GM23248 (cell line): Measurements from ENCODE around the gene TSPAN16. TPM values are rescaled to one million over a fixed set of nuclear protein-coding genes. Genes with fewer than 3 reads are reported as not detected.

Experiments used
- DNase-seq: peaks from one replicate; pipeline ENCODE4 v3.0.0-alpha.2; 2015
- H2AFZ ChIP-seq: fragments of 200-600 bp; sonication (generic); 2 replicates; pipeline ENCODE4 v1.6.1; 2016; ENCODE audit warnings: antibody characterized with exemption
- H3F3A ChIP-seq: fragments of 200-600 bp; sonication (generic); 2 replicates; pipeline ENCODE4 v1.6.1; 2016; ENCODE audit warnings: mild to moderate bottlenecking, antibody characterized with exemption, mixed run types; ENCODE audit not compliant: insufficient read depth
- H3K27ac ChIP-seq: fragments of 200-600 bp; sonication (generic); 2 replicates; pipeline ENCODE4 v1.5.1; 2016; ENCODE audit warnings: mild to moderate bottlenecking
- H3K27me3 ChIP-seq: fragments of 200-600 bp; sonication (generic); replicated peaks from 2 replicates; pipeline ENCODE4 v1.6.1; 2016; ENCODE audit warnings: mild to moderate bottlenecking; ENCODE audit not compliant: insufficient read depth
- H3K36me3 ChIP-seq: fragments of 200-600 bp; sonication (generic); 2 replicates; pipeline ENCODE4 v1.6.1; 2016; ENCODE audit warnings: low read depth, mild to moderate bottlenecking
- H3K4me1 ChIP-seq: fragments of 200-600 bp; sonication (generic); 2 replicates; pipeline ENCODE4 v1.6.1; 2016; ENCODE audit warnings: mild to moderate bottlenecking; ENCODE audit not compliant: insufficient read depth
- H3K4me2 ChIP-seq: fragments of 200-600 bp; sonication (generic); one replicate; pipeline ENCODE4 v1.6.1; 2016; ENCODE audit warnings: mild to moderate bottlenecking; ENCODE audit not compliant: unreplicated experiment
- H3K4me3 ChIP-seq: fragments of 200-600 bp; sonication (generic); 2 replicates; pipeline ENCODE4 v1.5.1; 2016; ENCODE audit warnings: mild to moderate bottlenecking
- H3K79me2 ChIP-seq: fragments of 200-600 bp; sonication (generic); 2 replicates; pipeline ENCODE4 v1.6.1; 2016; ENCODE audit warnings: mild to moderate bottlenecking; ENCODE audit not compliant: insufficient read depth
- H3K9ac ChIP-seq: fragments of 200-600 bp; sonication (generic); 2 replicates; pipeline ENCODE4 v1.6.1; 2016; ENCODE audit warnings: mild to moderate bottlenecking
- H3K9me2 ChIP-seq: fragments of 200-600 bp; sonication (generic); 2 replicates; pipeline ENCODE4 v1.6.1; 2016; ENCODE audit warnings: mixed run types, mild to moderate bottlenecking, moderate library complexity; ENCODE audit not compliant: insufficient read depth
- H3K9me3 ChIP-seq: fragments of 200-600 bp; sonication (generic); one replicate; pipeline ENCODE4 v1.6.1; 2017; ENCODE audit warnings: low read depth
- H4K20me1 ChIP-seq: fragments of 200-600 bp; sonication (generic); 2 replicates; pipeline ENCODE4 v1.6.0; 2016; ENCODE audit not compliant: insufficient read depth
- EZH2 ChIP-seq: fragments of 200-600 bp; sonication (generic); IDR thresholded peaks from 2 replicates; pipeline ENCODE4 v1.6.1; 2018; ENCODE audit warnings: antibody characterized with exemption, mild to moderate bottlenecking; ENCODE audit not compliant: insufficient read depth, poor library complexity, severe bottlenecking
- EZH2phosphoT487 ChIP-seq: fragments of 200-600 bp; sonication (generic); IDR thresholded peaks from 2 replicates; pipeline ENCODE4 v1.6.1; 2018; ENCODE audit warnings: antibody characterized with exemption, moderate library complexity, mild to moderate bottlenecking, low read depth; ENCODE audit not compliant: insufficient read depth
- WGBS, 2 experiments: methylation state at CpG; one replicate each; pipeline ENCODE4 v1.1.6; 2015 to 2017; ENCODE audit warnings: low lambda C conversion rate in 2 of 2, low coverage in 1 of 2; ENCODE audit errors: missing lambda C conversion rate in 2 of 2; 5-methylcytosine and 5-hydroxymethylcytosine counted together
- in situ Hi-C: fragments of 300-500 bp; cut with MboI; formaldehyde crosslinking; loops from 2 replicates; pipeline ENCODE4 v1.15.0; 2020
- polyA plus RNA-seq: library from polyadenylated mRNA; unstranded; fragments of >200 nt; fragmentation: Nextera tagmentation; extraction: Ambion mirVana; gene quantifications from 2 replicates; pipeline ENCODE4 v1.2.1, GENCODE V29; 2016
- total RNA-seq: library from RNA; depleted of rRNA; stranded (reverse); fragments of >200 nt; shearing (Covaris generic); gene quantifications from 2 replicates; pipeline ENCODE4 v1.2.3, GENCODE V29; 2014

The TSPAN16 gene
- total and polyA plus RNA-seq, 2 experiments from 2014 or later: not detected

DNA sequence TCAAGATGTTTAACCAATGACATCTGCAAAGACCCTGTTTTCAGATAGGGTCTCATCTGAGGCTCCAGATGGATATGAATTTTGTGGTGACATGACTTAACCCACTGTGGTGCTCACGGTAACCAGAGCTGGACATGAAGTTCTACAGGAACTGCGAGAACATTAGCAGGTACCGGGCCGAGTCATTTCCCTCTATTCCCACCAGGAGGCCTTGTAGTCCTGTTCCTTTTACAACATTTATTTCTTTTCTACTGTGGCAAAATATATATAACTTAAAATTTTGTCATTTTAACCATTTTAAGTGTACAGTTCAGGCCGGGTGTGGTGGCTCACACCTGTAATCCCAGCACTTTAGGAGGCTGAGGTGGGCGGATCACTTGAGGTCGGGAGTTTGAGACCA is 7.6 kb upstream of the TSPAN16 start:
- in situ Hi-C loops: loop anchor here (25.0 kb wide), 1 partner anchor 174 kb away; no protein-coding TSS in a partner anchor
- Histone ChIP-seq H3K4me1 (peaks cover 14% of the 10 kb centered on the region), H3F3A (peaks cover 2% of the 10 kb centered on the region; the same call in 1 of the 2 replicates), H3K9ac (no peak overlapping the region), H3K27ac (no peak overlapping the region), H3K27me3 (no peaks in the 10 kb centered on the region), H4K20me1 (no peaks in the 10 kb centered on the region), H3K4me2 (no peak overlapping the region), H3K9me3 (no peaks in the 10 kb centered on the region), H3K9me2 (no peaks in the 10 kb centered on the region), H3K79me2 (no peaks in the 10 kb centered on the region), H3K36me3 (no peaks in the 10 kb centered on the region), H3K4me3 (no peak overlapping the region), H2AFZ (no peak overlapping the region)
- 56 to 59% methylated on average over 7 of the region's 7 CpGs for WGBS, 2 experiments
- TF ChIP-seq EZH2 (no peak), EZH2phosphoT487 (no peak)
- DNase-seq: peak; percentile 56

DNA sequence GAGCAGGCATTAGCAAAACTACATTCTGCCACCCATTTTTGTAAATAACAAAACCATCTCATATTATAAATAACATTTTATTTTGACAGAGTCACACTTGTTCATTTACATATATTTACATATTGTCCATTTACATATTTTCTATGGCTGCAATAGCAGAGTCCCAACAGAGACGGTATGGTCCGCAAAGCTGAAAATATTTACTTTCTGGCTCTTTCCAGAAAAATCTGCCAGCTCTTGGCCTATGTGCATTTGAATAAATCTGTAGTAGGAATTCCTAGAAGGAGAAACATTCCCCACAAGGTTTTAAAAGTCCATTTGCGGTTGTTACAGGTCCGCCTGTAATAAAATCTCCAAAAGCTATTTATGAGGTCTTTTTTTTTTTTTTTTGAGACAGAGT is 5.7 kb upstream of the TSPAN16 start:
- Histone ChIP-seq H3K79me2 (no peaks in the 10 kb centered on the region), H3K4me1 (peaks cover 17% of the 10 kb centered on the region), H3K27me3 (no peaks in the 10 kb centered on the region), H3K36me3 (no peaks in the 10 kb centered on the region), H3F3A (peaks cover 4% of the 10 kb centered on the region; the same call in 1 of the 2 replicates), H2AFZ (no peak overlapping the region), H3K9ac (no peak overlapping the region), H3K4me3 (no peak overlapping the region), H3K4me2 (no peak overlapping the region), H3K9me3 (no peaks in the 10 kb centered on the region), H3K27ac (no peak overlapping the region), H3K9me2 (no peaks in the 10 kb centered on the region), H4K20me1 (no peaks in the 10 kb centered on the region)
- WGBS, 2 experiments: 63 to 67% methylated on average over 4 of the region's 4 CpGs
- TF ChIP-seq EZH2phosphoT487: no peak
- no peak for TF ChIP-seq EZH2
- in situ Hi-C loops: loop anchor here (25.0 kb wide), 1 partner anchor 172 kb away; no protein-coding TSS in a partner anchor
- no peak for DNase-seq

DNA sequence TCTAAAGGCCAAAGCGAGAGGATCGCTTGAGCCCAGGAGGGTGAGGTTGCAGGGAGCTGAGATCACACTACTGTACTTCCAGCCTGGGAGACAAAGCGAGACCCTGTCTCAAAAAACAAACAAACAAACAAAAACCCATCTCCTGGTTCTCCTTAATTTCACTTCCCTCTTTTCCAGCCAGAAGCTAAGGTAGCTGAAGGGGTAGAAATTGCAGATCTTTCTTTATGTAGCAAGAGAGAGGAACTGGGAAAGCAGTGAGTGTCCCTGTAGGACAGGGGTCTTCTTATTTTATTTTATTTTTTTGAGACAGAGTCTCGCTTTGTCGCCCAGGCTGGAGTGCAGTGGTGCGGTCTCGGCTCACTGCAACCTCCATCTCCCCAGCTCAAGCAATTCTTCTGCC is 4.5 kb upstream of the TSPAN16 start:
- Histone ChIP-seq H3K9me3 (no peaks in the 10 kb centered on the region), H3K4me1 (peaks cover 13% of the 10 kb centered on the region), H3K36me3 (no peaks in the 10 kb centered on the region), H3K27me3 (no peaks in the 10 kb centered on the region), H2AFZ (no peak overlapping the region), H3K4me2 (no peak overlapping the region), H3K4me3 (no peak overlapping the region), H3K79me2 (no peaks in the 10 kb centered on the region), H3K9ac (no peak overlapping the region), H3F3A (peaks cover 6% of the 10 kb centered on the region), H3K9me2 (no peaks in the 10 kb centered on the region), H3K27ac (no peak overlapping the region), H4K20me1 (no peaks in the 10 kb centered on the region)
- in situ Hi-C loops: loop anchor here (25.0 kb wide), 1 partner anchor 171 kb away; no protein-coding TSS in a partner anchor
- no peak for DNase-seq
- TF ChIP-seq EZH2phosphoT487 (no peak), EZH2 (no peak)
- WGBS, 2 experiments: 92 to 93% methylated on average over 7 of the region's 7 CpGs

DNA sequence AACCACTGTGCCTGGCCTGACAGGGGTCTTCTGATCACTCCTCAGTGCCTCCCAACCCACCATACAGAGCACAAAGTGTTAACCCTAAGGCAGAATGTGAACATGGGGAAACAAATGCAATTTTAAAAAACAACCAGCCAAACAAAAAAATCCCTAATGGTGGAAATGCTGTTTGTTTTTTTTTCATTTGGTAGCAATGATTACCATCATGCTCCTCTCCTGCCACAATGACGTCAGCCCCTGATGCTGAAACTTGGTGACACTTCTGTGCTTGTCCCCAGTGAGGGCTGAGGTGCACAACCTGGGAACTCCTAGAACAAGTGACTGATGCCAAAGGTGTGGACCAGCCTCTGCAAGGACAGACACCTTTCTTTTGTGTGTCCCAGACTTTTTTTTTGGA is 4.0 kb upstream of the TSPAN16 start:
- Histone ChIP-seq H3K4me3 (no peak overlapping the region), H3K27ac (no peak overlapping the region), H3K27me3 (no peaks in the 10 kb centered on the region), H4K20me1 (no peaks in the 10 kb centered on the region), H3K4me2 (no peak overlapping the region), H3K4me1 (peaks cover 7% of the 10 kb centered on the region), H3F3A (peaks cover 9% of the 10 kb centered on the region), H3K9ac (no peak overlapping the region), H3K36me3 (no peaks in the 10 kb centered on the region), H3K9me3 (no peaks in the 10 kb centered on the region), H3K79me2 (no peaks in the 10 kb centered on the region), H3K9me2 (no peaks in the 10 kb centered on the region), H2AFZ (no peak overlapping the region)
- 5 to 14% methylated on average over 1 of the region's 1 CpG for WGBS, 2 experiments
- in situ Hi-C loops: loop anchor here (25.0 kb wide), 1 partner anchor 170 kb away; no protein-coding TSS in a partner anchor
- DNase-seq: no peak
- TF ChIP-seq EZH2: no peak
- no peak for TF ChIP-seq EZH2phosphoT487
